ENCODE results near the gene SAMD1. TPM values are rescaled to one million over a fixed set of nuclear protein-coding genes. Genes with fewer than 3 reads are reported as not detected.
A peak's percentile ranks its signal among the peaks of the same experiment; 100 is the strongest.

Gene SAMD1
- total RNA-seq, 1 donor from 2014 or later, result 152 TPM

DNA sequence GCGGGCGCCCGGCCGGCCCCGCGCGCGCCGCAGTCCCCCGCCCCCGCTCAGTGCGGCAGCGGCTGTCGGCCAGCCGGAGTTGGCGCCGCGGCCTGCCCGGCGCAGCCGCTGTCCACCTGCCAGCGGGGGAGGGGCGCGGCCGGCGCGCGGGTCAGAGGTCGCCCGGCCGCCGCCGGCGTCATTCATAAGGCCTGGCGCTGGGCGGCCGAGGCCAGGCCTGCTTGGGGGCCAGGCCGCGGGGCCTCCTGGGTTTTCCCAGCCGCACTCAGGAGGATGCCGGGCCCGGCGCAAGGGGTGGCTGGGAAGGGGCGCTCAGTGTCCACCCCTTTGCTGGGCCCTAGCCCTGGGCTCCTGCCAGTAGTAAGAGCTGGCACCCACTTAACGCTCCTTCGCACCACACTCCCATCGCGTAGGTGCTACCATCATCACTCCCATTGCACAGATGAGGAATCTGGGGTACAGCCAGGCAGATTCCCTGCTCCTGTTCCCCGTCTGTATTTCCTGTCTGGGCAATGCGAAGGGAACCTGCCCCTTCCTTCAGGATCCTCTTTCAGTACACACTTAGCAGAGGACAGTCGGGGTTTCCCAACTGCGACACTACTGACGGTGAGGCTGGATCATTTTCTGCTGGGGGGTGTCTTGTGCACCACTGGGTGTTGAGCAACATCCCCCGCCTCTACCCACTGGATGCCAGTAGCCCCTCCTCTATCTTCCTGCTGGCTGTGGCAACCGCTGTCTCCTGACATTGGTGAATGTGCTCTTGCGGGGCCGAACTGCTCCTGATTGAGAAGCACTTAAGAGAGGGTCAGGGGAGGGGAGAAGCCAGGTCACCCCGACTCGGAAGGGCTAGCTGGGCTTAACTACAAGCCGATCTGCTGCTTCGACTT lies 27.9 kb upstream of the SAMD1 start:
- Mint-ChIP-seq H3K9me3 (no peaks in the 10 kb centered on the region), H3K36me3 (ENCODE audit: low read depth) (peaks cover 15% of the 10 kb centered on the region), H3K4me3 (peak overlapping the region; percentile 94), H3K4me1 (peaks cover 34% of the 10 kb centered on the region), H3K27ac (peak overlapping the region; percentile 94), H3K27me3 (no peaks in the 10 kb centered on the region)
- peak; percentile 81 for DNase-seq
- intact Hi-C loops (cut with micrococcal nuclease), result loop anchor here (1.0 to 10.0 kb wide), 4 partner anchors 18 to 844 kb away; partner anchors contain the start of gene ASF1B

DNA sequence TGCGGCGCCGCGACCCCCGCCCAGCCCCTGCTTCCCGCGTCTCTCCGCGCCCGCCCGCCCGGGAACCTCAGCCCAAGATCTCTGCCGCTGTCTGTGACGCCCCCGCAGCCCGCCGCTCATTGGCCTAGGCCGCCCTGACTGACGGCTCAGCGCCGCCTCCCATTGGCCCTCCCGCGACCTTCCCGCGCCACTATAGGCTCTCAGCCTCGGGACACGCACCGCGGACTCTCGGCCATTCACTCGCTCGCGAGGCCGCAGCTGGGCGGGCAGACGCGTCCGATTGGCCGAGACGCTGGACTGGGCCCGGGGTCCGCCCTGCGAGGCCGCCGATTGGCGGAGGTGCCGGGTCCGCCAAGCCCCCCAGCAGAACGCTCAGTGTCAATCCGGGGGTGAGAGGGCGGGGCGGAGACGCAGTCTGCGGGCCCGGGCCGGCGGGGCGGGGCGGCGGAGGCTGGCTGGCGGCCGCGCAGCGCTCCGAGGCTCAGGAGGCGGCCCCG lies 27.2 kb upstream of the SAMD1 start, which contains the start of gene PRKACA:
TSS of gene PRKACA (minus strand) at position 95 of the 497 bp plus-strand sequence. CDS start 215 bp downstream, outside the sequence.
- Mint-ChIP-seq H3K9me3 (no peaks in the 10 kb centered on the region), H3K27me3 (no peaks in the 10 kb centered on the region), H3K4me1 (peaks cover 34% of the 10 kb centered on the region)

DNA sequence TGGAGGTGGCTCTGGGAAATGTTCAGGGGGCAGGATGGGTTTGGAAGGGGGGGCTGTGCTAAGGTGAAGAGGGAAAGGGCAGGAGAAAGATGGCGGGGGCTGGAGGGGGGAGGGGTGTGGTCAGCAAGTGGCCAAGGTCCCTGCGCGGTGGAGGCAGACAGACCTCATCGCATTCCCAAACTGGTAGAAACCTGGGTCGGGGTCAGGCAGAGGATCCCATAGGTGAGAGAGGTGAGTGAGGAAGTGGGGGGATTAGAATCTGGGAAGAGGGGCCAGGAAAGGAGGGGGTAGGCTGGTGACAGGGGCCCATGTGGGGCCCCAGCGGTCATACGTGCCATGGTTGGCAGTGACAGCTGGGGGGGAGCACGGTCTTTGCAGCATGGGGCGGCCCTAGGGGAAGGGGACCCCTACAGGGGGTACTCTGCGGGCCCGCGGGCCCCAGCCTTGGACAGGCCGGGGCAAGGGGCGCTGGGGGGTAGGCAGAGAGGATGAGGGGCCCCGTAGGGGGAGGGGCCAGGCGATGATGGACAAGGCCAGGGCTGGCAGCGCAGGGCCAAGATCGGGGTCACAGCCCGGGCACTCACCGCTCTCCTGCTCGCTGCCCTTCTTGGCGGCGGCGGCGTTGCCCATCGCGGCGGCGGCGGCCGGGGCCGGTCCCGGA lies 26.5 kb upstream of the SAMD1 start:
- DNase-seq, result no peak

More for the DNA sequence above, 27.2 kb upstream of the SAMD1 start, which contains the start of gene PRKACA:
- Mint-ChIP-seq H3K4me3 (peak within 1 kb of the TSS; percentile 98), H3K27ac (peak within 1 kb of the TSS; percentile 94), H3K36me3 (ENCODE audit: low read depth) (peaks cover 12% of the 10 kb centered on the region)
- intact Hi-C loops (cut with micrococcal nuclease), result loop anchor here (1.0 to 10.0 kb wide), 6 partner anchors 19 to 843 kb away; partner anchors contain the start of gene ASF1B
- DNase-seq, result peak; percentile 100

DNA sequence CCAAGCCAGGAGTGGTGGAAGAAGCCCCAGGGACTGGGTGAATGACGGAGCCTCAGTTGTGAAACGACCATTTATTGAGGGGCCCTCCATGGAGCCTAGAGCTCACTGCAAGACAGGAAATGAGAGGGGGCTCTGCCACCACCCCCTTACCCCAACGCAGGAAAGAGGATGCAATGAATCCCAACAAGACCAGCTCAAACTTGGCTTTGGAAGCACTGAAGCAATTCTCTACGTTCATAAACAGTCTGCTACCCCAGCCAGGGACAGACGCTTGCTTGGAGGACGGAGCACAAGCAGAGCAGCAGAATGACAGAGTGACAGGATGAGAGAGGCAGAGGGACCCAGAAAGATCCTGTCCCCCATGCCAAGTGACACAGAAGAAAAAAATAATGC lies 26.0 kb upstream of the SAMD1 start:
- peak overlapping the region; percentile 80 for H3K27ac Mint-ChIP-seq
- peak overlapping the region; percentile 98 for H3K4me3 Mint-ChIP-seq
- peak; percentile 69 for DNase-seq
- no peaks in the 10 kb centered on the region for H3K9me3 Mint-ChIP-seq
- intact Hi-C loops (cut with micrococcal nuclease), result loop anchor here (5.0 to 10.0 kb wide), 2 partner anchors 519 to 842 kb away; no protein-coding TSS in a partner anchor
- H3K4me1 Mint-ChIP-seq, result peaks cover 40% of the 10 kb centered on the region
- H3K27me3 Mint-ChIP-seq, result no peaks in the 10 kb centered on the region
- H3K36me3 Mint-ChIP-seq (ENCODE audit: low read depth), result peaks cover 8% of the 10 kb centered on the region

More for the DNA sequence above, 26.5 kb upstream of the SAMD1 start:
- peaks cover 35% of the 10 kb centered on the region for H3K4me1 Mint-ChIP-seq
- H3K27ac Mint-ChIP-seq, result peak overlapping the region; percentile 80
- peak overlapping the region; percentile 98 for H3K4me3 Mint-ChIP-seq
- H3K36me3 Mint-ChIP-seq (ENCODE audit: low read depth), result peaks cover 8% of the 10 kb centered on the region
- H3K9me3 Mint-ChIP-seq, result no peaks in the 10 kb centered on the region
- no peaks in the 10 kb centered on the region for H3K27me3 Mint-ChIP-seq
- intact Hi-C loops (cut with micrococcal nuclease), result loop anchor here (1.0 to 10.0 kb wide), 4 partner anchors 26 to 842 kb away; no protein-coding TSS in a partner anchor

DNA sequence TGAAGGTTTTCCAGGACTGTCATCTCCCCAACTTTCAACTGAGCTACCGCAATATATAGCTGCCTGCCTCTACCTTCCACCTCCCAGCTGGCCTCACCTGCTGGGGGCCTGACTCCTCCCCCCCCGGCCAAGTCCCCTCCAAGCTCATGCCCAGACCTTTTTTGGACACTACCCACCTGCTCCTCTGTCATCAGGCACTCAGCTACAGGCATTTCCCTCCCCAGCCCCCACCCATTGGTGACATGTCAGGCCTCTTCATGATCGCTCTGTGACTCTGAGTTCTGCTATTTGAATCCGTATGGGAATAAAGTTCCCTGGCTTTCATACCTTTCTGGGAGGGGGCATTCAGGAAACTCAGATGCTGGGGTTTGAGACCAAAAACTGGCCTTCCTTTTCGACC lies 25.2 kb upstream of the SAMD1 start:
- intact Hi-C loops (cut with micrococcal nuclease), result loop anchor here (5.0 to 10.0 kb wide), 2 partner anchors 518 to 841 kb away; no protein-coding TSS in a partner anchor
- no peaks in the 10 kb centered on the region for H3K27me3 Mint-ChIP-seq
- DNase-seq, result no peak
- peaks cover 8% of the 10 kb centered on the region for H3K36me3 Mint-ChIP-seq (ENCODE audit: low read depth)
- H3K4me3 Mint-ChIP-seq, result peak overlapping the region; percentile 98
- H3K9me3 Mint-ChIP-seq, result no peaks in the 10 kb centered on the region
- peaks cover 40% of the 10 kb centered on the region for H3K4me1 Mint-ChIP-seq
- H3K27ac Mint-ChIP-seq, result no peak overlapping the region

DNA sequence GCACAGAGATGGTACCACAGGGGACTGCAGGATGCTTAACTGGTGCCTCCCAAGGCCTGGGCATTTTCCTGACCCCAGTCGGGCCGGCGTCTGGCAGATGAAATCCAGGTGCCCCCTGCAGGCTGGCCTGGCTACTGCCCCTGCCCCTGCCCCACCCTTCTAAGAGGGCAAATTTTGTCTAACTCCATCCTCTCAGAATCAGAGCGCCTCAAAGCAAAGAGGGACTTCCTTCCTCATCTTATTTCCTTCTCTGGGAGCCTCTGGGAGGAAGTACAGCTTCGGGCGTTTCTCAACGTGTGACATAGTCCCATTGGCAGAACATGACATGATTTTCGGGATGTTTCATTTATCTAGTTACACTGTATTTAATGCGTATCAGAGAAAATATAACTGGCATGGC lies 24.3 kb upstream of the SAMD1 start:
- peaks cover 38% of the 10 kb centered on the region for H3K4me1 Mint-ChIP-seq
- peaks cover 5% of the 10 kb centered on the region for H3K36me3 Mint-ChIP-seq (ENCODE audit: low read depth)
- intact Hi-C loops (cut with micrococcal nuclease), result loop anchor here (1.0 to 10.0 kb wide), 3 partner anchors 42 to 840 kb away; no protein-coding TSS in a partner anchor

DNA sequence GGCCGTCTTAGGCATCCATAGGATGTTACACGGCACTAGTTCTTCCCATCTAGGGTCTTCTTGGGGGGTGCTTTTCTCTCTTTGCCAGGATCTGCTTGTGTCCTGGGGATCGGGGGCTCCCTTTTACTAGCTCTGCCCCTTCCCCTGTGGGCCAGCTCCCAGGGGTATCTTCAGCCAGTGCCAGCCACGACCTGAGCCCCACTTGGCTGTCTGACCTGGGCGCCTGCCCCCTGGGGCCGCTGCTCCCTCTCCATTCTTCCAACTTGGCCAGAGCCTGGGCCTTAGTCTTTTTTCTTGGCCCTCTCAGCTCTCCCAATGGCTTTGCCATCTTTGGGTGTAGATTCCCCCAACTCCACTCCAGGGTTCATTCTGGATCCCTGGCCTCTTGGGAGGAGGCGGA lies 23.9 kb upstream of the SAMD1 start:
- H3K36me3 Mint-ChIP-seq (ENCODE audit: low read depth), result peaks cover 4% of the 10 kb centered on the region
- H3K4me1 Mint-ChIP-seq, result peaks cover 37% of the 10 kb centered on the region
- intact Hi-C loops (cut with micrococcal nuclease), result loop anchor here (1.0 to 10.0 kb wide), 2 partner anchors 41 to 840 kb away; no protein-coding TSS in a partner anchor
- no peak overlapping the region for H3K4me3 Mint-ChIP-seq
- no peak for DNase-seq
- H3K27me3 Mint-ChIP-seq, result no peaks in the 10 kb centered on the region
- no peaks in the 10 kb centered on the region for H3K9me3 Mint-ChIP-seq
- H3K27ac Mint-ChIP-seq, result no peak overlapping the region

More for the DNA sequence above, 24.3 kb upstream of the SAMD1 start:
- Mint-ChIP-seq H3K27ac (no peak overlapping the region), H3K4me3 (peak overlapping the region; percentile 26), H3K27me3 (no peaks in the 10 kb centered on the region), H3K9me3 (no peaks in the 10 kb centered on the region)
- DNase-seq, result peak; percentile 84

DNA sequence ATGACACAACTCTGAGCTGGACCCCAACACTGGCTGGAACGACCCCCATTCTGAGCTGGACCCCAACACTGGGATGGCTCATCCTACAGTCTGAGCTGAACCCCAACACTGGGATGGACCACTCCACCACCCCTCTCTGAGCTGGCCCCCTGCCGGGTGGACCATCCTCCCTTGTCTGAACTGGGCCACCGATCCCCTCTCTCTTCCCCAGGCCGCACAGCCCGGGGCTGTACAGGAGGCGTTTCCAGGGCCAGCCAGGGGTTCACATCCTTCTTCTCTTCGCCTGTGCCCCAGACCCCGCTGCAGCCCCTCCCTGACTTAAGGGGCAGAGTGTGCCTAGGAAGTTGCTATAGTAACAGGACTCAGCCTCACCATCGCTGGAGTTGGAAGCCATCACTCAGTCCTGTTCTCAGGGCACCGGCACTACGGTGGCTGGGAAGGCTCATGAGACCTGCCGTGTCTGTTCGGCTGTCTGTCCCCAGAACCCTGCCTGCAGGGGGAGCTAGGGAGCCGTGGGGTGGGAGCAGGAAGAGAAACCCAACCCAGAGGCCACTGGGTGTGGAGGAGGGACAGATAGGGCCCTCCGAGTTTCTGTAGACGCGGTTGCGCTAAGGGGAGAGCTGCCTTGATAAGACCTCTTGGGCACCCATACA lies 23.3 kb upstream of the SAMD1 start:
- H3K36me3 Mint-ChIP-seq (ENCODE audit: low read depth), result peaks cover 4% of the 10 kb centered on the region
- no peaks in the 10 kb centered on the region for H3K9me3 Mint-ChIP-seq
- peaks cover 34% of the 10 kb centered on the region for H3K4me1 Mint-ChIP-seq
- intact Hi-C loops (cut with micrococcal nuclease), result loop anchor here (1.0 to 10.0 kb wide), 2 partner anchors 41 to 839 kb away; no protein-coding TSS in a partner anchor
- peak; percentile 85 for DNase-seq
- H3K4me3 Mint-ChIP-seq, result no peak overlapping the region
- H3K27ac Mint-ChIP-seq, result peak overlapping the region; percentile 37
- no peaks in the 10 kb centered on the region for H3K27me3 Mint-ChIP-seq

DNA sequence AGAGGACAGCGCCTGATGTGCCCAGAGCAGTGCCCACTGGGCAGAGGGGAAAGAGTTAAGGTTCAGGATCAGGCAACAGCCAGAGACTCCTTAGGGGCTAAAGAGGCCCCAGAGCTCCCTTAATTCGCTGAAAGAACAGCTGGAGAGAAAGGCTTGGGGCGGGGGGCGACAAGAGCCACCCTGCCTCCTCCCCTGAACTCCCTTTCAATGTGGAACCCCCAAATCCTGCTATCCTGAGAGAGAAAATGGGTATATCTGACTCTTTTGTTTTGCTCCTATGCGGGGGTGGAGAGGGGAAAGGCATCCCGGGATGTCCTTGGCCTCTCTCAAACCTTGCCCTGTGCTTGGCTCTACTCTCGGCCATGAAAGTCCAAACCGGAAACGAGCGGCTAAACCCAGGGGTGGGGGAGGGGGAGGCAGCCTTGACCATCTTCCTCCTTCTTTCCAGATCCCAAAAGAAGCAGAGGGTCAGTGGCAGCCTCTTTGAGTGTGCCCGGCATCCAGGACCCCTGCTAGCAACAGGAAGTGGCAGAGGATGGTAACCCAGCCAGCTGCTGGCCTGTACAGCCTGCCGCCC lies 22.3 kb upstream of the SAMD1 start:
- peaks cover 2% of the 10 kb centered on the region for H3K36me3 Mint-ChIP-seq (ENCODE audit: low read depth)

DNA sequence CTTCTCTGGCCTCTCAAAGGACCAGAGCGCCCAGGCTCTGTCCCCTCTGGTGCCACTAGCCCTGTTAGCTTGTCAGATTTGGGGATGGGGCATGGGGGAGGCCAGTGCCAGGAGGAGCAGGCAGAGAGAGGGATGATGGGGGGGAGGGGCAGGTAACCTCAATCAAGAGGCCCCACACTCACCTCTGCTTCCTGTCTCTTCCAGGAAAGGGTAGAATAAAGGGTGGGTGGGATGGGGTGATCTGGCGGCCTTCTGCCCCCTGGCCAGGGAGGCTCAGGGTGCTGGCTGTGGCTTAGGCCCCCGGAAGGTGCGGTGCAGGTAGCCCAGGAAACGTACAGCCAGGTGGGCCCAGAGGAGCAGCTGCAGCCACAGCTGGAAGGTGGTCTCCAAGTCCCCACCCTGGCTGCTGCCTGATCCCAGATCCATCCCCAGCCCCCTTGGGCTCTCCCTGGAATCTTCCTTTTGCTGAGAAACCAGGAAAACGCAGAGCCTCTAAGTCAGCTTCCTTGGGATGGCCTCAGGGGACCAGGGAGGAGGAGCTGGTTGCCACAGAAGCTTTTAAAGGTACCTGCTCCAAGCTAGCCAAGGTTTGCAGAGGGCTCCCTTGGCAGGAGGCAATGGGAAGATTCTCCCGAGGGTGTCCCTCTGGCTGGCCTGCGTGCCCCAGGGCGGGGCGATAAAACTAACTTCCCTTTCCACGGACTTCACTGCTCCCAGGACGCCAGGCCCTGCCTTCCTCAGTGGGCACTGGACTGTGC lies 21.7 kb upstream of the SAMD1 start:
- Mint-ChIP-seq H3K27me3 (no peaks in the 10 kb centered on the region), H3K4me1 (peaks cover 28% of the 10 kb centered on the region), H3K9me3 (no peaks in the 10 kb centered on the region), H3K36me3 (ENCODE audit: low read depth) (peaks cover 4% of the 10 kb centered on the region), H3K27ac (no peak overlapping the region), H3K4me3 (no peak overlapping the region)
- intact Hi-C loops (cut with micrococcal nuclease), result loop anchor here (10.0 kb wide), 1 partner anchor 837 kb away; no protein-coding TSS in a partner anchor
- no peak for DNase-seq

More for the DNA sequence above, 22.3 kb upstream of the SAMD1 start:
- no peaks in the 10 kb centered on the region for H3K9me3 Mint-ChIP-seq
- no peak for DNase-seq
- intact Hi-C loops (cut with micrococcal nuclease), result loop anchor here (10.0 kb wide), 1 partner anchor 838 kb away; no protein-coding TSS in a partner anchor
- H3K4me3 Mint-ChIP-seq, result no peak overlapping the region
- H3K27ac Mint-ChIP-seq, result no peak overlapping the region
- H3K27me3 Mint-ChIP-seq, result no peaks in the 10 kb centered on the region
- peaks cover 28% of the 10 kb centered on the region for H3K4me1 Mint-ChIP-seq

DNA sequence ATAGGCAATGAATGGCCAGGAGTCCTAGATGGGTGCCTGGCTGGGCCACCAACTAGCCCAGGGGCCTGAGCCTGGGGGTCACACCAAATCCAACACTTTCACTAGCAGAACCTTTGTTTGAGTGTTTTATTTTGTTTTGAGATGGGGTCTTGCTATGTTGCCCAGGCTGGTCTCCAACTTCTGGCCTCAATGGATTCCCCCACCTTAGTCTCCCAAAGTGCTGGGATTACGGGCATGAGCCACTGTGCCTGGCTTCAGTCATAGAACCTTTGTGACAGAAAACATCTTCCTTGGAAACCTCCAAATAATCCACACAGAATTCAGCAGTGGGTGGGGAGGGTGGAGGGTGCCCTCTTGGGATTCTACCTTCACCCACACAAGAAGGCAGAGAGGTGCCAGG lies 20.9 kb upstream of the SAMD1 start:
- Mint-ChIP-seq H3K27ac (no peak overlapping the region), H3K36me3 (ENCODE audit: low read depth) (peaks cover 3% of the 10 kb centered on the region), H3K4me1 (peaks cover 23% of the 10 kb centered on the region), H3K4me3 (no peak overlapping the region), H3K27me3 (no peaks in the 10 kb centered on the region), H3K9me3 (no peaks in the 10 kb centered on the region)
- intact Hi-C loops (cut with micrococcal nuclease), result loop anchor here (10.0 kb wide), 1 partner anchor 837 kb away; no protein-coding TSS in a partner anchor
- no peak for DNase-seq

DNA sequence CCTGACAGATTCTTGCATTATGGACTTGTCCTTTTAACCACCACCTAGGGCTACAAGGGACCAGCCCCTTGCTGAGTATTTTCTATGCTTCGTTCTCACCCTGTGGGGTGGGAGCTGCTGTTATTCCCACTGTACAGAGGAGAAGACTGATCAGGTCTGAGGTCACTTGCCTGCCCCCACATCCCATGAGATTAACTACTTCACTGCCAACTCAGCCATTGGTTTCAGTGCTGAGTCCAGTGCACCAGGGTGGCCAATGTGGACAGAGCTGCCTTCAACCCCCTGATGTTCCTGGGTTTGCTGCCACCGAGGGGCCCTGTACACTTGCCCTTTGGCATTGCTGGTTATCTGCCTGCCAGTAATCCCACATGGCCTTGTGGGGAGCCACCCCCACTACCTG lies 20.1 kb upstream of the SAMD1 start:
- Mint-ChIP-seq H3K4me3 (no peak overlapping the region), H3K27me3 (no peaks in the 10 kb centered on the region), H3K9me3 (no peaks in the 10 kb centered on the region), H3K27ac (no peak overlapping the region), H3K36me3 (ENCODE audit: low read depth) (peaks cover 5% of the 10 kb centered on the region), H3K4me1 (peaks cover 17% of the 10 kb centered on the region)
- DNase-seq, result no peak
- intact Hi-C loops (cut with micrococcal nuclease), result loop anchor here (10.0 kb wide), 1 partner anchor 836 kb away; no protein-coding TSS in a partner anchor

All from activated CD4-positive, alpha-beta T cell treated with anti-CD3 and anti-CD28 coated beads, Interleukin-2, amount 10 ng/mL, durations not matched to agents 24 days and 14 days (primary cell).